ENCODE data around the gene C2orf80. TPM values are rescaled to one million over a fixed set of nuclear protein-coding genes. Genes with fewer than 3 reads are reported as not detected.

C2orf80 gene
- total and polyA plus RNA-seq, 2 donors (not counting 3 experiments of a cell fraction or from before 2014, with no cell fraction given), result not detected

DNA sequence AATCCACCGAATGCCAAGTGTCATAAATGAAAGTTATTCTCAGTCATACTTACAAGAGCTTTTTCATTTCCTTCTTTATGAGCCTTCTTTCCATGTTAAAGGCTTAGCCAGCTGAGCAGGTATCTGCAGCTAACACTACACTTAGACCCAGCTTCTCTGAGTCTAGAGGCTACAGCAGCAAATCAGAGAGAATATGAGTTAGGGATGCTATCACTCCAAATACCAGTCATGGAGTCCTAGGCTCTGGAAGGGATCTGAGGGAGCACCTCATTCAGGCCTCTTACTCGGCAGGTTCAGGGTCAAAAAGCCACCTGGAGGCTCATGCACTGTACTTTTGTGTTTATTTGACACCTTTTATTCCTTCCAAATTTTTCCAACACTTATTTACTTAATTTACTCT is 2.9 kb downstream of the C2orf80 start:
- Histone ChIP-seq H3K9me3 (replicated peaks; ENCODE audit: control insufficient read depth, insufficient read depth, low read length) (no peaks in the 10 kb centered on the region), H3K4me3 (replicated peaks in 1 of 3; ENCODE audit: insufficient read depth in 1 of 3, low read depth in 1 of 3, low read length in 3 of 3) (no peak overlapping the region), H3K27ac (ENCODE audit: insufficient read depth, low read depth, low read length) (no peak overlapping the region), H3K9me1 (replicated peaks; ENCODE audit: control insufficient read depth, extremely low read depth, insufficient read depth, low read length) (no peaks in the 10 kb centered on the region), H3K4me2 (ENCODE audit: insufficient read depth, low read length) (no peak overlapping the region), H3K4me1 (ENCODE audit: control insufficient read depth, extremely low read depth, insufficient read depth, low read length) (no peaks in the 10 kb centered on the region), H3K27me3 (ENCODE audit: control insufficient read depth in 2 of 2, insufficient read depth in 2 of 2, low read length in 2 of 2) (peaks cover 20 to 22% of the 10 kb centered on the region in 2 experiments), H4K20me1 (replicated peaks; ENCODE audit: control insufficient read depth, extremely low read depth, insufficient read depth, low read length) (no peaks in the 10 kb centered on the region), H3K9ac (replicated peaks; ENCODE audit: extremely low read depth, insufficient read depth, low read length) (no peak overlapping the region), H2AFZ (ENCODE audit: low read depth, low read length) (no peak overlapping the region), H3K36me3 (ENCODE audit: control insufficient read depth in 2 of 2, extremely low read depth in 1 of 2, insufficient read depth in 2 of 2, low read length in 2 of 2) (no peaks in the 10 kb centered on the region), H3K79me2 (ENCODE audit: control insufficient read depth, insufficient read depth, low read length) (no peaks in the 10 kb centered on the region)
- POLR2A ChIA-PET, result no interaction called here
- BruUV-seq (replicated peaks), result no TSS peak
- dilution Hi-C loops (cut with MboI; ENCODE audit: extremely low pct_ligation_motif_present, low sequenced_read_pairs), result no loop called here
- FAIRE-seq (no peak), DNase-seq (ENCODE audit: low read depth, low spot score) (no peak)
- intact Hi-C loops (cut with micrococcal nuclease), result no loop called here
- CTCF ChIA-PET, result interaction anchor here (0.5 kb wide), 1 partner anchor 42 kb away, joined by 3 read pairs; no protein-coding TSS in a partner anchor
- TF ChIP-seq GATA2 (IDR thresholded peaks at IDR 0.05; ENCODE audit: insufficient read depth, insufficient read length, low read depth, low read length) (no peak), FOS (IDR thresholded peaks at IDR 0.05; ENCODE audit: borderline replicate concordance, insufficient read depth, low read length) (no peak)

DNA sequence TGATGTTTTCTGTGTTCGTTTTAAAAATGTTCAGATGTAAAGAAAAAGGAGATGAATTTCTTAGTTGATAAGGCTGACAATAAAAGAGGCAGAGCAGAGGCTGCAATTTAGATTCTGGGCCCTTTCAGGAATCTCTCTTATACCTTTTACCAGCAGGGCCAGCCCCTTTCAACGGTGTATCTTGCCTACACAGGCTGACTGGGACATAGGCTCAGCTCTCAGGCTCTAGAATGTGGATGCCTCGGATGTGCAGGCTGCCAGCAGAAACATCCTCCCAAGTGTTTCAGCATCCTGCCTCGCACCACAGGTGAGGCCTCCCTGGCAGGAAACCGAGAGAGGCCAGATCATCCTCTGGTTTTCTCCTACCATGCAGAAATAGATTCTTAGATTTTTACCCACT is 3.4 kb downstream of the C2orf80 start:
- TF ChIP-seq POLR2AphosphoS5 (IDR thresholded peaks at IDR 0.05; ENCODE audit: insufficient read depth, low read depth, low read length), result no peak
- TF ChIP-seq JUN (IDR thresholded peaks at IDR 0.05; ENCODE audit: borderline replicate concordance, insufficient read depth, insufficient read length, low read depth), result no peak
- TF ChIP-seq POLR2A (IDR thresholded peaks at IDR 0.05; ENCODE audit: low read depth, low read length), result no peak
- TF ChIP-seq, protein P1, sequence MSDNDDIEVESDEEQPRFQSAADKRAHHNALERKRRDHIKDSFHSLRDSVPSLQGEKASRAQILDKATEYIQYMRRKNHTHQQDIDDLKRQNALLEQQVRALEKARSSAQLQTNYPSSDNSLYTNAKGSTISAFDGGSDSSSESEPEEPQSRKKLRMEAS (IDR thresholded peaks at IDR 0.05; ENCODE audit: insufficient read depth, insufficient read length), result no peak
- TF ChIP-seq EZH2 (IDR thresholded peaks at IDR 0.05; ENCODE audit: borderline replicate concordance, low read depth, low read length, severe bottlenecking), result no peak
- TF ChIP-seq GATA2 (IDR thresholded peaks at IDR 0.05; ENCODE audit: insufficient read depth, insufficient read length, low read depth, low read length), result no peak
- no peak for TF ChIP-seq FOS (IDR thresholded peaks at IDR 0.05; ENCODE audit: borderline replicate concordance, insufficient read depth, low read length)
- TF ChIP-seq, protein P2, sequence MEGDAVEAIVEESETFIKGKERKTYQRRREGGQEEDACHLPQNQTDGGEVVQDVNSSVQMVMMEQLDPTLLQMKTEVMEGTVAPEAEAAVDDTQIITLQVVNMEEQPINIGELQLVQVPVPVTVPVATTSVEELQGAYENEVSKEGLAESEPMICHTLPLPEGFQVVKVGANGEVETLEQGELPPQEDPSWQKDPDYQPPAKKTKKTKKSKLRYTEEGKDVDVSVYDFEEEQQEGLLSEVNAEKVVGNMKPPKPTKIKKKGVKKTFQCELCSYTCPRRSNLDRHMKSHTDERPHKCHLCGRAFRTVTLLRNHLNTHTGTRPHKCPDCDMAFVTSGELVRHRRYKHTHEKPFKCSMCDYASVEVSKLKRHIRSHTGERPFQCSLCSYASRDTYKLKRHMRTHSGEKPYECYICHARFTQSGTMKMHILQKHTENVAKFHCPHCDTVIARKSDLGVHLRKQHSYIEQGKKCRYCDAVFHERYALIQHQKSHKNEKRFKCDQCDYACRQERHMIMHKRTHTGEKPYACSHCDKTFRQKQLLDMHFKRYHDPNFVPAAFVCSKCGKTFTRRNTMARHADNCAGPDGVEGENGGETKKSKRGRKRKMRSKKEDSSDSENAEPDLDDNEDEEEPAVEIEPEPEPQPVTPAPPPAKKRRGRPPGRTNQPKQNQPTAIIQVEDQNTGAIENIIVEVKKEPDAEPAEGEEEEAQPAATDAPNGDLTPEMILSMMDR (IDR thresholded peaks at IDR 0.05; ENCODE audit: extremely low read depth in 1 of 2, insufficient read depth in 1 of 2, low read depth in 1 of 2, low read length in 2 of 2), result no peak
- TF ChIP-seq MYC (IDR thresholded peaks at IDR 0.05; ENCODE audit: low read depth, low read length), result no peak
- Histone ChIP-seq H3K27me3 (ENCODE audit: control insufficient read depth in 2 of 2, insufficient read depth in 2 of 2, low read length in 2 of 2) (peaks cover 20 to 22% of the 10 kb centered on the region in 2 experiments), H3K9me3 (replicated peaks; ENCODE audit: control insufficient read depth, insufficient read depth, low read length) (no peaks in the 10 kb centered on the region), H3K4me1 (ENCODE audit: control insufficient read depth, extremely low read depth, insufficient read depth, low read length) (no peaks in the 10 kb centered on the region), H3K4me3 (replicated peaks in 1 of 3; ENCODE audit: insufficient read depth in 1 of 3, low read depth in 1 of 3, low read length in 3 of 3) (no peak overlapping the region), H3K79me2 (ENCODE audit: control insufficient read depth, insufficient read depth, low read length) (no peaks in the 10 kb centered on the region), H3K4me2 (ENCODE audit: insufficient read depth, low read length) (no peak overlapping the region), H3K9ac (replicated peaks; ENCODE audit: extremely low read depth, insufficient read depth, low read length) (no peak overlapping the region), H4K20me1 (replicated peaks; ENCODE audit: control insufficient read depth, extremely low read depth, insufficient read depth, low read length) (no peaks in the 10 kb centered on the region), H2AFZ (ENCODE audit: low read depth, low read length) (no peak overlapping the region), H3K9me1 (replicated peaks; ENCODE audit: control insufficient read depth, extremely low read depth, insufficient read depth, low read length) (no peaks in the 10 kb centered on the region), H3K27ac (ENCODE audit: insufficient read depth, low read depth, low read length) (no peak overlapping the region), H3K36me3 (ENCODE audit: control insufficient read depth in 2 of 2, extremely low read depth in 1 of 2, insufficient read depth in 2 of 2, low read length in 2 of 2) (no peaks in the 10 kb centered on the region)
- dilution Hi-C loops (cut with MboI; ENCODE audit: extremely low pct_ligation_motif_present, low sequenced_read_pairs) (no loop called here), intact Hi-C loops (cut with micrococcal nuclease) (no loop called here)
- DNase-seq (ENCODE audit: low read depth, low spot score) (no peak), FAIRE-seq (no peak)
- CTCF ChIA-PET, result interaction anchor here (3.7 kb wide), 1 partner anchor 11 kb away, joined by 22 read pairs; no protein-coding TSS in a partner anchor
- BruUV-seq (replicated peaks), result no TSS peak
- POLR2A ChIA-PET, result no interaction called here
